HG02678 (cell line): Measurements from ENCODE around the gene PTEN.
"Not testable (repeated sequence)": the region's sequence is repeated elsewhere in the genome, so short reads cannot be mapped to it uniquely, and the experiment has no call there.

Experiments
- ATAC-seq: cut with Tn5 transposase; IDR thresholded peaks from one replicate; pipeline ENCODE4 v1.9.1; 2021; ENCODE audit warnings: mild to moderate bottlenecking, moderate library complexity; ENCODE audit not compliant: unreplicated experiment

The PTEN gene

DNA sequence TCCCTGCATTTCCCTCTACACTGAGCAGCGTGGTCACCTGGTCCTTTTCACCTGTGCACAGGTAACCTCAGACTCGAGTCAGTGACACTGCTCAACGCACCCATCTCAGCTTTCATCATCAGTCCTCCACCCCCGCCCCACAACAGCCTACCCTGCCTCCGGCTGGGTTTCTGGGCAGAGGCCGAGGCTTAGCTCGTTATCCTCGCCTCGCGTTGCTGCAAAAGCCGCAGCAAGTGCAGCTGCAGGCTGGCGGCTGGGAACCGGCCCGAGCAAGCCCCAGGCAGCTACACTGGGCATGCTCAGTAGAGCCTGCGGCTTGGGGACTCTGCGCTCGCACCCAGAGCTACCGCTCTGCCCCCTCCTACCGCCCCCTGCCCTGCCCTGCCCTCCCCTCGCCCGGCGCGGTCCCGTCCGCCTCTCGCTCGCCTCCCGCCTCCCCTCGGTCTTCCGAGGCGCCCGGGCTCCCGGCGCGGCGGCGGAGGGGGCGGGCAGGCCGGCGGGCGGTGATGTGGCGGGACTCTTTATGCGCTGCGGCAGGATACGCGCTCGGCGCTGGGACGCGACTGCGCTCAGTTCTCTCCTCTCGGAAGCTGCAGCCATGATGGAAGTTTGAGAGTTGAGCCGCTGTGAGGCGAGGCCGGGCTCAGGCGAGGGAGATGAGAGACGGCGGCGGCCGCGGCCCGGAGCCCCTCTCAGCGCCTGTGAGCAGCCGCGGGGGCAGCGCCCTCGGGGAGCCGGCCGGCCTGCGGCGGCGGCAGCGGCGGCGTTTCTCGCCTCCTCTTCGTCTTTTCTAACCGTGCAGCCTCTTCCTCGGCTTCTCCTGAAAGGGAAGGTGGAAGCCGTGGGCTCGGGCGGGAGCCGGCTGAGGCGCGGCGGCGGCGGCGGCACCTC lies at the start of gene PTEN, which contains the start of gene KLLN:
TSS of gene PTEN (plus strand) at position 573 of the 891 bp plus-strand sequence. CDS start 845 bp downstream, outside the sequence.
TSS of gene KLLN (minus strand) at position 481 of the 891 bp plus-strand sequence. CDS start 1,046 bp downstream, outside the sequence.
- peak; percentile 36 for ATAC-seq

GRCh38 chr10:87816163-87816897 lies 47.1 kb upstream of the PTEN start:
- no peak for ATAC-seq

DNA sequence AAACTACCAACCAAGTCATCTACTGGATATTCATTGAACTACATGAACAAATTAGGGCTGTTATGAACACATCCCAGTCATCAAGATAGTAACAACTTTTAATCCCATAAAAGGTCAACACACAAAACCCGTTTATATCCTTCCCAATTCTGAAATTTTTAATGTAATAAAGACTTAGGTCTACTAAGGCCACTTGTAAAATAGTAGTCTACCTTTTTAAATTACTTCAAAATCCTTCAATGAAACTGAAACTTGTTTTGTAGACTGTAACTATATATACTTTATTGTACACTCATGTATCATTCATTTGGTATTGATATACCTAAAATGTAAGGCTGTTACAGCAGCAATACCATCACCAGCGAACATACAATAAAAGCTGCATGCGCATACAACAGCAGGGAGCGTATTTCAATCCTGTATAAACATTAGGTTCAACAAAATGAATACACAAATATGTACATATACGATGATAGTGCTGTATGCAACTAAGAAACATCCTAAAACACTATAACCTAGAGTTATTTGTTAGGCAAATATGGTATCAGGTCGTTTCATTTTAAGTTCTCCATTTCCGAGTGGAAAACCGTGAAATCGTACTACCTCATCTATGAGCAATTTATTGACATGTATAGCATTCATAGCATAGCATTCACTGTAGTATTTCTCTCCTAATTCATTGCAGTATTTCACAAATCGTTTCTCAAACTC lies 46.4 kb upstream of the PTEN start:
- no peak for ATAC-seq

GRCh38 chr10:87817609-87818504 lies 45.6 kb upstream of the PTEN start, which contains the start of gene ATAD1:
TSS of gene ATAD1 (minus strand) at chr10:87818226. CDS start at chr10:87814599, 3,627 bp downstream.
- ATAC-seq, result peak; percentile 79

DNA sequence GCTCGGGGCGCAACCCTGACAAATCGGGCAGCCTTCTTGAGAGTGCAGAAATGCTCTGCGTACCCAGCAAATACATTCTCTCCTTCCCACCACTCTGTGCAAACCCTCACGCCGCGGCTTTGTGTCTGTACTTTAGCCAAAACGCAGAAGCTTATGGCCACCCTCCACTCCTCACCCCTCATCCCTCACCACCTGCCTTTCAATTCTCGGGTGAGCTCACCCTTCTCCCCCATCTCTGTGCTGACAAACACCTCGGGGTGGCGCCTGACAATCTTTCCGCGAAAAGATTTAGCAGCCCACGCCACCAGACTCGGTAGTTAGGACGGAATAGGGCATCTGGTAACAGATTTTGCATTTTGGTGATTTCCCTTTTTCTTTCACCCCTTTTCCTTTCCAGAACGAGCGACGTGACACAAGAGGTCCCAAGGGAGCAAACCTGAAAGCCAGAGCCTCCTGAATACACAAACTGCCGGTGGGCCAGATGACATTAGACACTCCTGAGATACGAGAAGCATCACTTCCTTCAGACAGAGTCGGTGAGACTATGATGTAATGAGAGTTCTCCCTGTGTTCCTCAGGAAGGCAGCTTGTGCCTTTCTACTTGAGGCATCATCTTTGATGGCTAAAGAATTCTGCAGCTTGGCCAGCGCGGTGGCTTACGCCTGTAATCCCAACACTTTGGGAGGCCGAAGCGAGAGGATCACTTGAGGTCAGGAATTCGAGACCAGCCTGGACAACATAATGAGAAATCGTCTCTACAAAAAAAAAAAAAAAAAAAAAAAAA lies 44.7 kb upstream of the PTEN start:
- peak; percentile 47 for ATAC-seq

DNA sequence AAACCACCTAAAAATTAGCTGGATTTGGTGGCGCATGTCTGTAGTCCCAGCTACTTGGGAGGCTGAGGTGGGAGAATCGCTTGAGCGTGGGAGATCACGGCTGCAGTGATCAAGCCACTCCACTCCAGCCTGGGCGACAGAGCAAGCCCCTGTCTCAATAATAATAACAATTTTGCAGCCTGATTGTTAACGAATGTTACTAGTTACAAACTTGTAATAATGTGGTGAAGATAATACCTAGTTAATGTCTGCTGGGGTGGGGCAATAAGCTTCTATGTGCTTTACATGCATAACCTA lies 44.2 kb upstream of the PTEN start:
- no peak for ATAC-seq

DNA sequence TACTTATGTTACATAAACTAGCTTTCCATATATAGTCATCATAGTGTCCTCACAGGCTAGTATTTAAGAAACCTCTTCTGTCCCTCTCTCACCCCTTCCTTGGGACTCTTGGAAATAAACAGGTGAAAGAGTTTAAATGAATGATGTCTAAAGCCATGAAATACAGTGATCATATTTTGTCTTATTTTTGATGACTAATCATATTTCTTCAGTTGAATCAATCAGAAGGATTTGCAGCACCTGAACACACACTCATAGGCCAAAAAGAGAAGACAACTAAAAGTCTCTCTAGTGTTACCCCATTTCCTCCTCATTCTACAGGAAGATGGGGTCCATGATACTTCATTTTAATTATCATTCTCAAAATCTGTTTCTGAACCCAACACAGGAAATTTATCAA lies 36.8 kb upstream of the PTEN start:
- ATAC-seq, result no peak

GRCh38 chr10:87827681-87828080 lies 35.7 kb upstream of the PTEN start:
- no peak for ATAC-seq

- ATAC-seq, result not testable (repeated sequence)
Measured at GRCh38 chr10:87829051-87829450, 34.4 kb upstream of the PTEN start.

- ATAC-seq, result no peak
Measured at GRCh38 chr10:87829986-87830729, 33.3 kb upstream of the PTEN start.

DNA sequence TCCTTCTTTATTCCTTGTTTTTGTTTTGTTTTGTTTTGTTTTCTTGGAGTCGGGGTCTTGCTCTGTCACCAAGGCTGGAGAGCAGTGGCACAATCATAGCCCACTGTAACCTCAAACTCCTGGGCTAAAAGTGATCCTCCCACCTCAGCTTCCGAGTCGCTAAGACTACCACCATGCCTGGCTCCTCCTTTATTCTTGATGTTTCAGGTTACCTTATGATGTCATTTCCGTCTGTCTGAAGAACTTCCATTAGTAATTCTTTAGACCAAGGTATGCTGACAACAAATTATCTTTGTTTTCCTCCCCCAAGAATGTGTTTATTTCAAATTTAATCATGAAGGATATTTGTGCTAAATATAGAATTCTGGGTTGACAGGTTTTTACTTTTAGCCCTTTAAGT lies 27.3 kb upstream of the PTEN start:
- ATAC-seq, result no peak

- peak; percentile 43 for ATAC-seq
Measured at GRCh38 chr10:87837445-87837844, 26.0 kb upstream of the PTEN start.

- ATAC-seq, result no peak
Measured at GRCh38 chr10:87838650-87839049, 24.8 kb upstream of the PTEN start.

- no peak for ATAC-seq
Measured at GRCh38 chr10:87841186-87841585, 22.2 kb upstream of the PTEN start.

DNA sequence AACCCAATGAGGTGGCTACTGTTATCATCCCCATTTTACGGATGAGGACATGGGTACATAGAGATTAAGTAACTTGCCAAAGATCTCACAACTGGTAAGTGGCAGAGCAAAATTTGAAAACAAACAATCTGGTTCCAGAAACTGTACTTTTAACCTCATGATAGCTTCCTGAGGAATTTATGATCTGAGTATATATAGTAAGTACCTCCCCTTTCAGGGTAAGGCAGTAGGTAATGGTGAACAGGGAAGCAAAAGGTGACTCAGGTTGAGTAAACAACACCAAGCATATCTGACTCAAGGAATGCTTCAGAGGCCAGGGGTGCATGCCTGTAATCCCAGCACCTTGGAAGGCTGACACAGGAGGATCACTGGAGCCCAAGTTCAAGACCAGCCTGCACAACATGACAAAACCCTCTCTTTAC lies 21.2 kb upstream of the PTEN start:
- no peak for ATAC-seq

DNA sequence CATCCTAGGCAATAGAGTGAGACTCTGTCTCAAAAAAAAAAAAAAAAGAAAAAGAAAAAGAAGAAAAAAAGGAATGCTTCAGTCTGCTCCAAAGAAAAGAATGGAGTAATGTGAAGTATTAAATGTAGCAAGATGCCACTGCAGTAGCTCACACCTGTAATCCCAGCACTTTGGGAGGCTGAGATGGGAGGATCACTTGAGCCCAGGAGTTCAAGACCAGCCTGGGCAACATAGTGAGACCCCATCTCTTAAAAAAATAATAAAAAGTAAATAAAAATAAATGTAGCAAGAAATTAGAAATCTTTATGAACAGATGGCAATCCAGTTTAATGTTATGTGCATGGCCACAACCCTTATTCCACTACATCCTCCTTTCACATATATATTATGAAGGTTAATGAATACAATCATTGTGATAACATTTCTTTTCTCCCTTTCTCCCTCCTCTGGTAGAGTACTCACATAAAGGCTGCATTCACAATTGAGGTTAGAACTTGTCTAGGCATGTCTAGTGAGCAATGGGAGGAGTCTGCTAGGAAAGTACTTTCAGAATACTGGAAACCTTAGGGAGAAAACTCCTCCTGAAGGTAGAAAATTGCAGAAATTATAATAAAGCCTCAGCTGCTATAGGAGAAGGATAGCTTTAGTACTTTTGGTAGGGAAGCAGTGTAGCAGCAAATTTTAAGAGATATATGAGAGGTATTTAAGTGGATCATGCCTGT lies 20.5 kb upstream of the PTEN start:
- ATAC-seq, result no peak

DNA sequence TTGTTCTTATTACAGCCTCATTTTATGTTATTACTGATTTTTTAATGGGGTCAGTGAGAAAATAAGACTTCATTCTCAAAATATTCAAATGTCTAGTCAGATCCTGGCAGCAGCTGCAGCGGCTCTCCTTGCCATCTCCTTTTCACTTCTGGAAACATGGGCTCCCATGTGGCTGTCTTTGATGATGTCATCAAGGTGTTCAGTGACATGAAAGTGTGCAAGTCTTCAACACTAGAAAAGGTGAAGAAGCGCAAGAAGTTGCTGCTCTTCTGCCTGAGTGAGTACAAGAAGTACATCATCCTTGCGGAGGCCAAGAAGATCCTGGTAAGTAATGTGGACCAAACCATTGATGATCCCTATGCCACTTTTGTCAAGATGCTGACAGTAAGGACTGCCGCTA lies 19.7 kb upstream of the PTEN start:
- ATAC-seq, result no peak
